Measurements from ENCODE around the gene FANCD2.
"Not testable (repeated sequence)": the region's sequence is repeated elsewhere in the genome, so short reads cannot be mapped to it uniquely, and the experiment has no call there.

DNA sequence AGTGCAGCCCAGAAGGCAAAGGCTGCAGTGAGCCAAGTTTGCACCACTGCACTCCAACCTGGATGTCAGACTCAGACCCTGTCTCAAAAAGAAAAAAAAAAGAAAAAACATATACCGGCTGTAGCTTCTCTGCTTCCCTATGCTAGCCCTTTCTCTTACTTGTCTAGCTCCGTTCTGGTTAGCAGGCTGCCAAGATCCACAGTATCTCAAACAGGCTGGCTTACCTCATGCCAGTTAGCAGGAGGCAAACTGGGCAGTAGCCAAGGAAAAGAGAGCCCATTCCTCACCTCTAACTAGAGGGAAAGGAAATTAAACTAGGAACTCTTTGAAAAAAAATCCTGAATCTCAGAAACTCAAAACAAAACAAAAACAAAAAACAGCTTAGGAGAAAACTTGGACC is 65.2 kb downstream of the FANCD2 start:
- TF ChIP-seq, protein P1, sequence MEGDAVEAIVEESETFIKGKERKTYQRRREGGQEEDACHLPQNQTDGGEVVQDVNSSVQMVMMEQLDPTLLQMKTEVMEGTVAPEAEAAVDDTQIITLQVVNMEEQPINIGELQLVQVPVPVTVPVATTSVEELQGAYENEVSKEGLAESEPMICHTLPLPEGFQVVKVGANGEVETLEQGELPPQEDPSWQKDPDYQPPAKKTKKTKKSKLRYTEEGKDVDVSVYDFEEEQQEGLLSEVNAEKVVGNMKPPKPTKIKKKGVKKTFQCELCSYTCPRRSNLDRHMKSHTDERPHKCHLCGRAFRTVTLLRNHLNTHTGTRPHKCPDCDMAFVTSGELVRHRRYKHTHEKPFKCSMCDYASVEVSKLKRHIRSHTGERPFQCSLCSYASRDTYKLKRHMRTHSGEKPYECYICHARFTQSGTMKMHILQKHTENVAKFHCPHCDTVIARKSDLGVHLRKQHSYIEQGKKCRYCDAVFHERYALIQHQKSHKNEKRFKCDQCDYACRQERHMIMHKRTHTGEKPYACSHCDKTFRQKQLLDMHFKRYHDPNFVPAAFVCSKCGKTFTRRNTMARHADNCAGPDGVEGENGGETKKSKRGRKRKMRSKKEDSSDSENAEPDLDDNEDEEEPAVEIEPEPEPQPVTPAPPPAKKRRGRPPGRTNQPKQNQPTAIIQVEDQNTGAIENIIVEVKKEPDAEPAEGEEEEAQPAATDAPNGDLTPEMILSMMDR (IDR thresholded peaks at IDR 0.05) = not testable (repeated sequence)
- not testable (repeated sequence) for TF ChIP-seq POLR2A (IDR thresholded peaks at IDR 0.05)
